H1 (cell line): ENCODE results near the gene DNAJC5G. TPM values are rescaled to one million over a fixed set of nuclear protein-coding genes. Genes with fewer than 3 reads are reported as not detected.
A peak's percentile ranks its signal among the peaks of the same experiment; 100 is the strongest.

ENCODE experiments used
- CTCF ChIA-PET: fragments of 300-600 bp; sonication (Branson Sonifier 250); formaldehyde crosslinking; loops from one replicate; lab custom pipeline; 2021; ENCODE audit not compliant: partially characterized antibody; lab: Charles Lee
- POLR2A ChIA-PET: fragments of 300-600 bp; sonication (Branson Sonifier 250); formaldehyde crosslinking; loops from one replicate; lab custom pipeline; 2021; ENCODE audit warnings: inconsistent platforms; ENCODE audit not compliant: partially characterized antibody; lab: Charles Lee
- DNase-seq, 2 experiments: peaks; one replicate each; pipeline versions ENCODE4 v3.0.0 to v3.0.0-alpha.2; 2010 to 2022; ENCODE audit warnings: low spot score in 2 of 2, low read depth in 1 of 2, mixed read lengths in 1 of 2
- FAIRE-seq: peaks from 2 replicates; lab custom pipeline; 2011; peaks lifted over from hg19 to GRCh38; lab: Jason Lieb, UNC
- H2AFZ ChIP-seq: 2 replicates; pipeline ENCODE4 v1.8.1; 2012; ENCODE audit warnings: low read length, inconsistent platforms
- H2AK5ac ChIP-seq: 2 replicates; pipeline ENCODE4 v1.6.1; 2013; ENCODE audit warnings: low read depth, low read length
- H2BK120ac ChIP-seq: replicated peaks from 2 replicates; pipeline ENCODE3; 2013; ENCODE audit warnings: low read depth, low read length, inconsistent platforms
- H2BK12ac ChIP-seq: 2 replicates; pipeline ENCODE4 v1.6.1; 2013; ENCODE audit warnings: low read depth, low read length
- H2BK15ac ChIP-seq: 2 replicates; pipeline ENCODE4 v1.6.1; 2013; ENCODE audit warnings: low read length
- H2BK20ac ChIP-seq: 2 replicates; pipeline ENCODE4 v1.6.1; 2013; ENCODE audit warnings: low read length
- H2BK5ac ChIP-seq: 2 replicates; pipeline ENCODE4 v1.6.1; 2013; ENCODE audit warnings: low read depth, low read length
- H3K14ac ChIP-seq: 2 replicates; pipeline ENCODE4 v1.6.1; 2013; ENCODE audit warnings: inconsistent platforms; ENCODE audit not compliant: insufficient read length
- H3K18ac ChIP-seq: 2 replicates; pipeline ENCODE4 v1.6.1; 2013; ENCODE audit warnings: low read length; ENCODE audit errors: extremely low read depth
- H3K23ac ChIP-seq: 2 replicates; pipeline ENCODE4 v1.6.1; 2013; ENCODE audit warnings: inconsistent platforms; ENCODE audit not compliant: insufficient read length
- H3K23me2 ChIP-seq: 2 replicates; pipeline ENCODE4 v1.6.1; 2013; ENCODE audit warnings: low read depth, low read length
- H3K27ac ChIP-seq: 2 replicates; pipeline ENCODE4 v1.6.1; 2011; ENCODE audit warnings: low read depth, low read length, inconsistent platforms
- H3K27me3 ChIP-seq, 4 experiments: replicated peaks in 1 of 4; 1 replicate in 1 of 4; 2 replicates in 3 of 4; pipeline versions ENCODE4 v1.6.1 to v1.8.1; 2011 to 2013; ENCODE audit warnings: low read length in 3 of 4, mild to moderate bottlenecking in 3 of 4, inconsistent platforms in 2 of 4, mixed read lengths in 2 of 4, moderate library complexity in 1 of 4; ENCODE audit not compliant: control insufficient read depth in 3 of 4, insufficient read depth in 3 of 4; ENCODE audit errors: extremely low read depth in 1 of 4
- H3K36me3 ChIP-seq, 4 experiments: 2 replicates each; pipeline versions ENCODE4 v1.6.1 to v1.8.1; 2011 to 2013; ENCODE audit warnings: mild to moderate bottlenecking in 4 of 4, low read length in 3 of 4, moderate library complexity in 2 of 4, control low read depth in 1 of 4, inconsistent platforms in 1 of 4; ENCODE audit not compliant: insufficient read depth in 4 of 4, control insufficient read depth in 2 of 4
- H3K4ac ChIP-seq: replicated peaks from 2 replicates; pipeline ENCODE3; 2013; ENCODE audit warnings: low read length, low read depth, mixed read lengths, inconsistent platforms; ENCODE audit not compliant: insufficient read length
- H3K4me1 ChIP-seq, 4 experiments: replicated peaks in 1 of 4; 1 replicate in 1 of 4; 2 replicates in 3 of 4; pipeline versions ENCODE4 v1.6.1 to v1.8.1; 2011 to 2013; ENCODE audit warnings: low read length in 3 of 4, inconsistent platforms in 2 of 4, mixed read lengths in 1 of 4; ENCODE audit not compliant: insufficient read depth in 4 of 4, control insufficient read depth in 3 of 4
- H3K4me2 ChIP-seq, 2 experiments: 2 replicates each; pipeline versions ENCODE4 v1.6.1 to v1.8.1; 2011 to 2013; ENCODE audit warnings: low read depth in 2 of 2, low read length in 2 of 2, control low read depth in 1 of 2, inconsistent platforms in 1 of 2, mild to moderate bottlenecking in 1 of 2; ENCODE audit not compliant: insufficient read depth in 1 of 2
- H3K4me3 ChIP-seq, 4 experiments: fragments of 200-600, 300-600 bp in 1 of 4; sonication (generic), shearing (Covaris generic), sonication (Bioruptor Twin) in 1 of 4; 2 replicates each; pipeline versions ENCODE4 v1.5.1 to v1.8.1; 2011 to 2016; ENCODE audit warnings: low read length in 4 of 4, low read depth in 3 of 4, control low read depth in 2 of 4, inconsistent platforms in 2 of 4, mild to moderate bottlenecking in 2 of 4, mixed read lengths in 1 of 4, moderate library complexity in 1 of 4; ENCODE audit not compliant: insufficient read depth in 2 of 4; ENCODE audit errors: extremely low read depth in 1 of 4
- H3K56ac ChIP-seq: replicated peaks from 2 replicates; pipeline ENCODE3; 2013; ENCODE audit warnings: low read depth, mild to moderate bottlenecking, mixed read lengths, low read length, inconsistent platforms; ENCODE audit not compliant: insufficient read length
- H3K79me1 ChIP-seq: 2 replicates; pipeline ENCODE4 v1.6.1; 2013; ENCODE audit warnings: low read depth, low read length, control low read depth
- H3K79me2 ChIP-seq, 2 experiments: 2 replicates each; pipeline versions ENCODE4 v1.6.1 to v1.8.1; 2012 to 2013; ENCODE audit warnings: low read length in 2 of 2, mild to moderate bottlenecking in 2 of 2, inconsistent platforms in 1 of 2; ENCODE audit not compliant: insufficient read depth in 2 of 2, control insufficient read depth in 1 of 2
- H3K9ac ChIP-seq, 4 experiments: replicated peaks in 1 of 4; 1 replicate in 1 of 4; 2 replicates in 3 of 4; pipeline versions ENCODE4 v1.6.1 to v1.8.1; 2011 to 2013; ENCODE audit warnings: low read depth in 3 of 4, low read length in 3 of 4, control low read depth in 2 of 4, mild to moderate bottlenecking in 2 of 4, moderate library complexity in 2 of 4, inconsistent platforms in 1 of 4; ENCODE audit errors: extremely low read depth in 1 of 4
- H3K9me3 ChIP-seq, 2 experiments: 2 replicates each; pipeline versions ENCODE4 v1.6.1 to v1.8.1; 2012 to 2013; ENCODE audit warnings: mild to moderate bottlenecking in 2 of 2, moderate library complexity in 2 of 2, control low read depth in 1 of 2, inconsistent platforms in 1 of 2, low read depth in 1 of 2, low read length in 1 of 2, mixed read lengths in 1 of 2; ENCODE audit not compliant: insufficient read depth in 2 of 2
- H4K20me1 ChIP-seq, 2 experiments: replicated peaks in 1 of 2; 2 replicates each; pipeline versions ENCODE3 to v1.8.1; 2011 to 2013; ENCODE audit warnings: inconsistent platforms in 2 of 2, low read length in 2 of 2, mild to moderate bottlenecking in 1 of 2; ENCODE audit not compliant: insufficient read depth in 2 of 2, control insufficient read depth in 1 of 2
- H4K5ac ChIP-seq: 2 replicates; pipeline ENCODE4 v1.6.1; 2013; ENCODE audit warnings: low read length, low read depth, mixed read lengths, inconsistent platforms; ENCODE audit not compliant: insufficient read length
- H4K8ac ChIP-seq: 2 replicates; pipeline ENCODE4 v1.8.0; 2013; ENCODE audit warnings: mild to moderate bottlenecking, moderate library complexity, low read length, inconsistent platforms; ENCODE audit not compliant: insufficient read depth; ENCODE audit errors: extremely low read depth
- H4K91ac ChIP-seq: replicated peaks from 2 replicates; pipeline ENCODE3; 2013; ENCODE audit warnings: low read length, mixed read lengths, inconsistent platforms; ENCODE audit not compliant: insufficient read length
- POLR2A ChIP-seq, 2 experiments: IDR thresholded peaks; 1 replicate in 1 of 2; 2 replicates in 1 of 2; pipeline ENCODE4 v1.6.1; 2011; ENCODE audit warnings: low read depth in 2 of 2, low read length in 2 of 2, mild to moderate bottlenecking in 2 of 2; ENCODE audit errors: control extremely low read depth in 1 of 2
- POLR2AphosphoS5 ChIP-seq: IDR thresholded peaks from 2 replicates; pipeline ENCODE4 v1.6.1; 2011; ENCODE audit warnings: low read depth, low read length
- WGBS, 2 experiments: shearing (Covaris generic) in 1 of 2; methylation state at CpG; one replicate each; pipeline versions ENCODE4 v1.1.6 to v1.1.7; 2013 to 2015; ENCODE audit warnings: low lambda C conversion rate in 2 of 2, mixed read lengths in 2 of 2, inconsistent platforms in 1 of 2, low coverage in 1 of 2, missing lambda C conversion rate in 1 of 2; ENCODE audit not compliant: insufficient replicate concordance in 2 of 2, insufficient coverage in 1 of 2, insufficient read length in 1 of 2; ENCODE audit errors: extremely low coverage in 1 of 2, missing lambda C conversion rate in 1 of 2; 5-methylcytosine and 5-hydroxymethylcytosine counted together
- polyA plus RNA-seq, 7 experiments: library from polyadenylated mRNA; depleted of rRNA in 3 of 7; stranded (reverse) in 5 of 7; unstranded in 2 of 7; fragments of >200 nt in 5 of 7; fragments of 200-250 nt in 2 of 7; gene quantifications; 1 replicate in 5 of 7; 2 replicates in 1 of 7; 4 replicates in 1 of 7; pipeline versions ENCODE4 v1.2.1 to v1.2.3, GENCODE V29; 2011 to 2013; ENCODE audit warnings: missing spikeins in 2 of 7, mixed read lengths in 2 of 7
- total RNA-seq: library from RNA; stranded (reverse); fragmentation: NEBNext Ultra II Directional; extraction: Animal tissue kit (Norgen Biotek cat#: 25700); gene quantifications from 2 replicates; pipeline ENCODE4 v1.2.1, GENCODE V29; 2021

The DNAJC5G gene
- total and polyA plus RNA-seq, 2 of the 8 experiments (the other 6 are each of a cell fraction or from before 2014, with no cell fraction given): 0.83 to 1.4 TPM

DNA sequence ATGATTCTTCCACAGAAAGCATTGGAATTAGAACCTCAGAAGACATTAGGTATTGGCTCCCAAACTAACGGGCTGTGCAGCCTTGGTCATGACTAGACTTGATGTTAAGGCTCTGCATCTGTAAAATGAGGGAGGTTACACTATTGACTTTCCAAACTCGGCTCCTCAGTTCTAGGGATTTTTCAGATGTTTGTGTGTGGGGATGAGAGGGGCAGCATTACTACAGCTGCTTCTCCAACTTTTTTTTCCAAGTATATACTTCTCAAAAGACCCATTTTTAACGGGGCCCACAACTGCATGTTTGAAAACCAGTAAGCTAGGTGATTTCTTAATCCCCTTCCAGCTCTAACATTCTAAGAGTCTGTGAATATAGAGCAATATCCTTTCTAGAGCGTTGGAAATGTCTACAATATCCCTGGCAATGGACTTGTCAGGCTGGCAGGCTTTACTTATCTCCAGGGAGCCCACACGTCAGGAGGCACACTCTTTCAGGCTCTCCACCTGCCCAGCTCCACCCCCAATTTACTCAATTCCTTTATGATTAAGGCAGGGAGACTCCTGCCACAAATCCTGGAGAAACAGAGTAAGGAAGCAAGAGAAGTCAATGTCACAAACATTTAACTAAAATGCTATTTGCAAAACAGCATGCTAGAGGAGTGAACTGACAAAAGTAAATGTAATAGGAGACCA lies 48.5 kb downstream of the DNAJC5G start:
- H3K36me3 ChIP-seq: peaks cover 17 to 27% (median 25%) of the 10 kb centered on the region in 4 experiments
- H2BK20ac ChIP-seq: no peak overlapping the region
- H3K9me3 ChIP-seq: no peaks in the 10 kb centered on the region
- H2BK120ac ChIP-seq: no peak overlapping the region
- DNase-seq (no peak), FAIRE-seq (no peak)
- H4K5ac ChIP-seq: peak overlapping the region; percentile 10
- ChIA-PET POLR2A (interaction anchor here (0.5 to 9.4 kb wide), 24 partner anchors 8 to 275 kb away, joined by 3 to 105 read pairs (median 8); partner anchors contain the start of genes GTF3C2, TRIM54, UCN and ZNF513), CTCF (interaction anchor here (0.6 to 10.3 kb wide), 10 partner anchors 10 to 104 kb away, joined by 3 to 128 read pairs (median 4); partner anchors contain the start of genes EIF2B4, SNX17 and UCN)
- peak overlapping the region; percentile 96 to 97 for H3K4me2 ChIP-seq
- peak overlapping the region; percentile 58 for H4K91ac ChIP-seq
- no peaks in the 10 kb centered on the region for H3K27me3 ChIP-seq
- H3K79me1 ChIP-seq: no peaks in the 10 kb centered on the region
- peaks cover 0 to 10% (median 0%) of the 10 kb centered on the region in 4 experiments; a peak in 4 of 7 replicates for H3K4me1 ChIP-seq
- no peak overlapping the region for H3K23ac ChIP-seq
- peaks cover 7% of the 10 kb centered on the region for H3K23me2 ChIP-seq
- H3K14ac ChIP-seq: no peak overlapping the region
- no peaks in the 10 kb centered on the region; a peak in 1 of 4 replicates for H3K79me2 ChIP-seq
- peak overlapping the region; percentile 94 for H3K27ac ChIP-seq
- H2BK12ac ChIP-seq: no peak overlapping the region
- no peak overlapping the region for H3K56ac ChIP-seq
- H2BK15ac ChIP-seq: no peak overlapping the region
- no peak overlapping the region for H4K8ac ChIP-seq
- TF ChIP-seq POLR2AphosphoS5 (no peak), POLR2A (IDR thresholded peaks at IDR 0.05; ENCODE audit: control extremely low read depth in 1 of 2, low read depth in 2 of 2, low read length in 2 of 2) (peak in 1 of 2 experiments; percentile 37; a peak in 1 of 3 replicates)
- no peak overlapping the region for H2AFZ ChIP-seq
- peak overlapping the region; percentile 92 for H2BK5ac ChIP-seq
- H3K4ac ChIP-seq: no peak overlapping the region
- peak overlapping the region; percentile 80 to 97 (median 93) for H3K9ac ChIP-seq
- peak overlapping the region; percentile 85 to 99 (median 88) for H3K4me3 ChIP-seq
- WGBS, 2 experiments: 42% methylated on average over 5 of the region's 5 CpGs; no CpG with 5 or more reads in 1 of the 2 experiments
- H4K20me1 ChIP-seq: no peaks in the 10 kb centered on the region
- H3K18ac ChIP-seq: no peak overlapping the region
- H2AK5ac ChIP-seq: no peak overlapping the region
